ENCODE measurements around the gene MYOM3. TPM values are rescaled to one million over a fixed set of nuclear protein-coding genes. Genes with fewer than 3 reads are reported as not detected.

The MYOM3 gene
- total RNA-seq, 1 donor from 2014 or later: 0.70 TPM

GRCh38 chr1:24108334-24109165 lies 3.4 kb downstream of the MYOM3 start:
- Mint-ChIP-seq H3K4me1 (ENCODE audit: low read depth) (peaks cover 47% of the 10 kb centered on the region), H3K27me3 (ENCODE audit: low read depth) (no peaks in the 10 kb centered on the region), H3K36me3 (ENCODE audit: low read depth) (no peaks in the 10 kb centered on the region), H3K9me3 (ENCODE audit: low read depth) (no peaks in the 10 kb centered on the region), H3K4me3 (ENCODE audit: unreplicated experiment) (no peak overlapping the region), H3K27ac (ENCODE audit: unreplicated experiment) (peak overlapping the region; percentile 92)
- TF ChIP-seq, protein P1, sequence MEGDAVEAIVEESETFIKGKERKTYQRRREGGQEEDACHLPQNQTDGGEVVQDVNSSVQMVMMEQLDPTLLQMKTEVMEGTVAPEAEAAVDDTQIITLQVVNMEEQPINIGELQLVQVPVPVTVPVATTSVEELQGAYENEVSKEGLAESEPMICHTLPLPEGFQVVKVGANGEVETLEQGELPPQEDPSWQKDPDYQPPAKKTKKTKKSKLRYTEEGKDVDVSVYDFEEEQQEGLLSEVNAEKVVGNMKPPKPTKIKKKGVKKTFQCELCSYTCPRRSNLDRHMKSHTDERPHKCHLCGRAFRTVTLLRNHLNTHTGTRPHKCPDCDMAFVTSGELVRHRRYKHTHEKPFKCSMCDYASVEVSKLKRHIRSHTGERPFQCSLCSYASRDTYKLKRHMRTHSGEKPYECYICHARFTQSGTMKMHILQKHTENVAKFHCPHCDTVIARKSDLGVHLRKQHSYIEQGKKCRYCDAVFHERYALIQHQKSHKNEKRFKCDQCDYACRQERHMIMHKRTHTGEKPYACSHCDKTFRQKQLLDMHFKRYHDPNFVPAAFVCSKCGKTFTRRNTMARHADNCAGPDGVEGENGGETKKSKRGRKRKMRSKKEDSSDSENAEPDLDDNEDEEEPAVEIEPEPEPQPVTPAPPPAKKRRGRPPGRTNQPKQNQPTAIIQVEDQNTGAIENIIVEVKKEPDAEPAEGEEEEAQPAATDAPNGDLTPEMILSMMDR (IDR thresholded peaks at IDR 0.05): no peak
- DNase-seq (ENCODE audit: low spot score): no peak

DNA sequence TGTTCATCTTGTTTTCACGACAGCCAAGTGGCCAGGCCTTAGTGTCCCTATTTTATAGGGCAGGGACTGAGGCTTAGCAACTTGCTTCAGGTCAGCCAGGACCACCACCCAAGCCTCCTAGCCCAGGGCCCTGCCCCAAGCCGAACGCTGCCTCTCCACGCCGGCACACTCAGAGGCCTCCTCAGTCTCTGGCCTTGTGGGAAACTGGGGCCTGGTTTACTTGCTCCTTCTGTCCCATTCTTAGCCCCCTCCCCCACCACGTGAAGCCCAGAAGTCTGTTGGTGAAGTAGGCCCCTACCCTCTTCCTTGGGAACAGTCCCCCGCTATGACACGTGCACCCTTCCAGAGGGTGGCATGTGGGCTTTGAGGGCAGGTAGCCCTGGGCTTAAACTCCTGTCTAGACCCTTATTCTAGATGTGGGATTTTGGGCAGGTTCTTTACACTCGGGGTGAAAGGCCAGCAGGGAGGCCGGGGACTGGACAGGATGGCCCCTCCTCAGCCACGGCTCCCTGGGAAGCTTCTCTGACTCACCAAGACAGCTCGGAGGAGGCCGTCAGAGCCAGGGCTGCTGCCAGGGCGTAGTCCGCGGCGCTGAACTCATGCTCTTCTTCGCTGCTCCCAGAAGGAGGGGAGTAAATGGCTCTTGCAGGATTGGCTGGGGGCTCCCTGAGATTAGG lies 4.3 kb downstream of the MYOM3 start:
- Mint-ChIP-seq H3K27me3 (ENCODE audit: low read depth) (no peaks in the 10 kb centered on the region), H3K4me3 (ENCODE audit: unreplicated experiment) (no peak overlapping the region), H3K9me3 (ENCODE audit: low read depth) (no peaks in the 10 kb centered on the region), H3K36me3 (ENCODE audit: low read depth) (no peaks in the 10 kb centered on the region), H3K27ac (ENCODE audit: unreplicated experiment) (peak overlapping the region; percentile 86), H3K4me1 (ENCODE audit: low read depth) (peaks cover 50% of the 10 kb centered on the region)
- no peak for DNase-seq (ENCODE audit: low spot score)
- TF ChIP-seq, protein P1 (IDR thresholded peaks at IDR 0.05): no peak

- Mint-ChIP-seq H3K4me3 (ENCODE audit: unreplicated experiment) (no peak overlapping the region), H3K27ac (ENCODE audit: unreplicated experiment) (peak overlapping the region; percentile 22), H3K4me1 (ENCODE audit: low read depth) (peaks cover 33% of the 10 kb centered on the region), H3K9me3 (ENCODE audit: low read depth) (no peaks in the 10 kb centered on the region), H3K27me3 (ENCODE audit: low read depth) (no peaks in the 10 kb centered on the region), H3K36me3 (ENCODE audit: low read depth) (no peaks in the 10 kb centered on the region)
- TF ChIP-seq, protein P1 (IDR thresholded peaks at IDR 0.05): no peak
- DNase-seq (ENCODE audit: low spot score): peak; percentile 72
These were observed 6.4 kb downstream of the MYOM3 start for GRCh38 chr1:24105368-24106160.

- Mint-ChIP-seq H3K27me3 (ENCODE audit: low read depth) (no peaks in the 10 kb centered on the region), H3K36me3 (ENCODE audit: low read depth) (no peaks in the 10 kb centered on the region), H3K27ac (ENCODE audit: unreplicated experiment) (no peak overlapping the region), H3K4me1 (ENCODE audit: low read depth) (peaks cover 32% of the 10 kb centered on the region), H3K4me3 (ENCODE audit: unreplicated experiment) (no peak overlapping the region), H3K9me3 (ENCODE audit: low read depth) (no peaks in the 10 kb centered on the region)
- no peak for DNase-seq (ENCODE audit: low spot score)
- TF ChIP-seq, protein P1 (IDR thresholded peaks at IDR 0.05): no peak
These were observed 7.1 kb downstream of the MYOM3 start for GRCh38 chr1:24104854-24105253.

DNA sequence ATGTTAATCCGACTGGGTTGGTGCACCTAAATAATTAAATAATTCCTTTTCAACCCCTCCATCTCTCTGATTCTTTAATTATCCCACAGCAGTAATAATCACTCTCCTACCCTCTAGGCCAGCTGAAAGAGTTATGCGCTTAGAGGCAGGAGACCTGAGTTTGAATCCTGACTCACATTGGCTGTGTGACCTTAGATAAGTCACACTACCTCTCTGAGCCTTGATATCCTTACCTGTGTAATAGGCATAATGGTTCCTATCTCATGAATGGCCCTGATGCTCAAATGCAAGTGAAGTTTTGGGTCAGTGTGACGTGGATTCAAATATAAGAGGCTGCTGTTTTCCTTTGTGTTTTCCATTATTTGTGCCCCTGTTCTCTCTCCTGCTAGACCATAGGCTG lies 8.1 kb downstream of the MYOM3 start:
- no peak for DNase-seq (ENCODE audit: low spot score)
- Mint-ChIP-seq H3K27me3 (ENCODE audit: low read depth) (no peaks in the 10 kb centered on the region), H3K9me3 (ENCODE audit: low read depth) (no peaks in the 10 kb centered on the region), H3K27ac (ENCODE audit: unreplicated experiment) (no peak overlapping the region), H3K4me3 (ENCODE audit: unreplicated experiment) (no peak overlapping the region), H3K4me1 (ENCODE audit: low read depth) (peaks cover 28% of the 10 kb centered on the region), H3K36me3 (ENCODE audit: low read depth) (no peaks in the 10 kb centered on the region)
- TF ChIP-seq, protein P1 (IDR thresholded peaks at IDR 0.05): no peak
